HG02763 (cell line): ENCODE results near the gene PLA2G2E.
"Not testable (repeated sequence)": the region's sequence is repeated elsewhere in the genome, so short reads cannot be mapped to it uniquely, and the experiment has no call there.

Experiments used
- ATAC-seq: cut with Tn5 transposase; IDR thresholded peaks from one replicate; pipeline ENCODE4 v1.9.1; 2021; ENCODE audit warnings: mild to moderate bottlenecking, moderate library complexity; ENCODE audit not compliant: unreplicated experiment

Gene PLA2G2E

GRCh38 chr1:19934336-19934735, 10.9 kb upstream of the PLA2G2E start:
- no peak for ATAC-seq

GRCh38 chr1:19932866-19933265, 9.4 kb upstream of the PLA2G2E start:
- no peak for ATAC-seq

GRCh38 chr1:19927130-19927421, 3.7 kb upstream of the PLA2G2E start:
- not testable (repeated sequence) for ATAC-seq

- no peak for ATAC-seq
Measured at GRCh38 chr1:19926296-19927129, 3.1 kb upstream of the PLA2G2E start.

GRCh38 chr1:19925342-19926070, 2.1 kb upstream of the PLA2G2E start:
- no peak for ATAC-seq

GRCh38 chr1:19923953-19924346, 533 bp upstream of the PLA2G2E start:
- no peak for ATAC-seq

GRCh38 chr1:19922015-19922688, 1.3 kb downstream of the PLA2G2E start:
- ATAC-seq = no peak

GRCh38 chr1:19921310-19921709, 2.1 kb downstream of the PLA2G2E start:
- ATAC-seq = no peak

- no peak for ATAC-seq
Measured at GRCh38 chr1:19920132-19920710, 3.2 kb downstream of the PLA2G2E start.

GRCh38 chr1:19918057-19918456, 5.4 kb downstream of the PLA2G2E start:
- ATAC-seq = no peak

GRCh38 chr1:19910650-19911049, 12.8 kb downstream of the PLA2G2E start:
- ATAC-seq = no peak

GRCh38 chr1:19909971-19910370, 13.4 kb downstream of the PLA2G2E start:
- ATAC-seq = no peak

- ATAC-seq = no peak
Measured at GRCh38 chr1:19909392-19909791, 14.0 kb downstream of the PLA2G2E start.

- no peak for ATAC-seq
Measured at GRCh38 chr1:19907456-19907855, 16.0 kb downstream of the PLA2G2E start.

- no peak for ATAC-seq
Measured at GRCh38 chr1:19903621-19904020, 19.8 kb downstream of the PLA2G2E start.

GRCh38 chr1:19901653-19902052, 21.8 kb downstream of the PLA2G2E start:
- ATAC-seq = no peak

GRCh38 chr1:19894218-19894617, 29.2 kb downstream of the PLA2G2E start:
- no peak for ATAC-seq

GRCh38 chr1:19893687-19894086, 29.7 kb downstream of the PLA2G2E start:
- ATAC-seq = no peak

- no peak for ATAC-seq
Measured at GRCh38 chr1:19892628-19893168, 30.7 kb downstream of the PLA2G2E start.

GRCh38 chr1:19892129-19892528, 31.3 kb downstream of the PLA2G2E start:
- no peak for ATAC-seq

- ATAC-seq = no peak
Measured at GRCh38 chr1:19889656-19890055, 33.8 kb downstream of the PLA2G2E start.
